Measurements from ENCODE around the gene PLXDC2.

PLXDC2 gene

DNA sequence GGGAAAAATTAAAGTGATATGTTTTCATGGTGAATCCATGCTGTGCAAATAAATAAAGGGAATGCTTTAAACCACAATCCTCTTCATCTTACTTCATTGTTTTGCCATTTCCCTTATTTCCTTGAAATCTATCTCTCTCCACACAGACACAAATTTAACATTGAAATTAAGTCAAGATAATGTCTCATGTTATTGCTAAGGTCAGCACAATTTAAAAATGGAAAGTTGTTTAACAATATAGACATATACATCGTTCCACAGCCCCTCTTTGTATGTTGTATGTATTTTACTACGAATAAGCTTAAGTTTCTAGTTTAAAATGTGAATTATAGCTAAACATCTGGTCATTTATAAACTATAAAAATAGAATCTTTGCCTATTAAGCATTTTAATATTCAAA lies 256.9 kb downstream of the PLXDC2 start:
- DNase-seq = no peak

DNA sequence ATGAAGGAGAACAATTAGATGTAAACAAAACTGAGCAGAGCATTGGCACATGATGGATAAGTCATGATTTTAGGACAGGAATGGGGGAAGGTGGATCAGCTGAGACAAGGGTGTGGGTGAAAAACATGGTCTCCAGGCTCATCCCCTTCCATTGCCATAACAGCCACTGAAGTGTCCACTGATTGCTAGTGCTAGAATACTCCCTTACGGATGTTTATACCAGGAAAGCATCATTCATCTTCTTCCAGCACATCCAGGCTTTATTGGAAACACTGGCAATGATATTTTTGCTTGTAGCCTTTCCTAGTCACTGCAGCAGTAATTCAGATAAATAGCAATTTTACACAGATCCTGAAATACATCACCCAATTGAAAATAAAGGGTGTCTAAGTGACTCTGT lies 259.5 kb downstream of the PLXDC2 start:
- no peak for DNase-seq

DNA sequence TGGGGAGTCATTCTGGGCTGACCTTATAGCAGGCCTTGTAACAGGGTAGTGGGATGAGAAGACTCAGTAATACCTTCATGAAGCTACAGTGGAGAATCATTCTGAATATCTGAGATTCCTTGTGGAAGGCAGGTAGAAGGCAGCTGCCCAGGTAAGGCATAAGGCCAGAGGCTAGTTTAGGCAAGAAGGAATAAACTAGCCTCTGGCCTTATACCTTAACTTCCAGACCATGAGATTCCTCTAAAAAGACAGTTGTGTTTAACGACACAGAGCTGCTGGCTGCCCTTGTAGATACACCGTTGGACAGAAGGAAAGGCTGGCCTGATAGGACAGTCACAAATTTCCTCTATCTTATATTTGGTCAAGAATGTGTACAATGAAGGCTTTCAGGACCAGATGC lies 268.2 kb downstream of the PLXDC2 start:
- DNase-seq = no peak

DNA sequence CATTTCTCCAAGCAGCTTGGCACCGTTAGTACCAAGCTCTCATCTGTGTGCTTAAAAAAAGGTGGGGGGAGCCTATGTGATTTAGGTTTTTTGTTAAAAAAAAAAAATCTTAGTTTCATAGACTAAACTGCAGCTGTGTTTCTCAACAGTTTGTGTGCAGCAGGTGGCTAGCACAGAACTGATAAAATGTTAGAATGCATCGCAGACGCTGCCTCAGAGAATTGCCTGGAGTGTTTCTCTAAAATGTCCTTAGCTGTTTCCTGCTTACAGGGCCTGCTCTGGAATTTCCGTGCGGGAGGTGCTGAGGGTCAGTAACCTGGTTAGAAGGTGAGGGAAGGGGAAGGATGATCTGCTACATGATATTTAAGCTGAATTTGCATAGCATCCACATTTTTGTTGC lies 268.9 kb downstream of the PLXDC2 start:
- no peak for DNase-seq

DNA sequence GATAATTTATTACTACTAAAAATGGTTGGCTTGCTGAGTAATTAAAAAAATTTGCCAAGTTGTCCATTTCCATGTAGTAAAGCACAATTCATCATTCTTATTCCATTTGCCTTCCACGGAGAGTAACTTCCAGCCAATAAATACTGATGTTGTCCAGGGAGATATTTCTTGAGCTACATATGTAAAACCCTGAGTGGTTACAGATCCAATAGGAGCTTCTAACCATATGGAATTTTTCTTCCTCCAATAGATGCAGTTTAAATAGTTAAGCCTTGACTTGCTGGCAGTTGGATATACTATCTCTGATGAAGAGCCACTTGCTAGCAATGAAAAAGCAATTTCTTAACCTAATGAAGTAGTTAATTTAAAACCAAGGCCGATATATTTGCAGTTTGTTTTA lies 271.1 kb downstream of the PLXDC2 start:
- DNase-seq = no peak

DNA sequence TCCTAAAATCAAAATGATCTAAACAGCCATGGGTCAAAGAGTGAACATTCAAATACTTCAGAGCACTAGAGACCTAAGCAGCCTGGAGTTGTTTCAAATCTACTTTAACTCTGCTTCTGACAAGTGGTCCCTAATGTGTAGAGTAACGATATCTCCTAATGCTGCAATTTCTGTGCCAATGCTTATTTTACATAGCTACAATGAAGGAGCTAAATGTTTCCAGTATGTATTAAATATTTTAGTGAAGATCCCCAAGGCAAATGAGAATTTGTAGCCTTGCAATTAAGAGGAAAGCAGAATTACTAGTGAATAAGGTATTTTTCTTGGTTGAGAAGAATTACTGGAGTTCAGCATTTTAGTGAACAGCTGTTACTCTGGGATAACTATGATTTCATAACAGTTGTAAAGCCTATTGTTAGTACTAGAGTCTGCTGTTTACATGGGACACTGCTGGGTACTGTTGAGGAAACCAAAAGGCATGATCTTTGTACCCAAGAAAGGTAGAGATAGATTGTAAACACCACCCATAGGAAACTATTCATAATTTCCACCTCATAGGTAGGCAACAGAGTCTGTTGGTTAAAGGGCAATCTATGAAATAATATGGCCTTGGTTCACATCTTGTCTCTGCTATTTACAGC lies 271.9 kb downstream of the PLXDC2 start:
- DNase-seq = no peak

DNA sequence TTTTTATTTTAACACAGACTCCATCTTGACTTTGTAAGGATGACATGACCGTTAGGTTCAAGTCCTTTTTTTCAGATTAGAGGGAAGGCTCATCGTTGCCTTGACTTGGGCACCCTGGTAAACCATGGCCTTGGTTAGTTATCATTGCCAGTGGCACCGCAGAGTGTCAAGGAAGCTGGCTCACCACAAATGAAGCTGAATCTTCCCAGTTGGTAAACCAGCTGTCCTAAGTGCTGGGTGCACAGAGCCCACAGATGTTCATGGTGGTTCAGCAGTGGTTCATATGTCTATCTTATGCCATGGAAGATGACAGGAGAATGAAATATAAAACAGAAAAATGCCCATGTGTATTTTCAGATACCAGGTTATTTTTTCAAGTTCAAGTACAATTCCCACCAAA lies 273.6 kb downstream of the PLXDC2 start:
- DNase-seq = no peak

DNA sequence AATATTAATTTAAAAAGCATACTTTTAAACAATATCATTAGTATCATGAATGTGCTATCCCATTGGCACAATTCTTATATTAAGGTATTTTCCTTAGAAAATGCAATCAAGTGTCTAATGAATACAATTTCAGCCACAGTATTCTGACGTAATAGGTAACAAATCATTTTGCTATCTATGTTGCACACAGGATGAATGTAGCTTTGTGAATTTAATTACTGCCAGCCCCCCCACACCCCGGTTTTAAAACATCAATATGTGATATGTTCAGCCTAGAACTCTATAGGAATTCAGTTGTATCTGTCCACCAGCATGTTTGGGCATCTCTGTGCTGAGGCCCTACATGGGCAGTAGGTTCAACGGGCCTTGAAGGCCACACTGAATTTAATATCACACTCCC lies 274.6 kb downstream of the PLXDC2 start:
- DNase-seq = no peak

DNA sequence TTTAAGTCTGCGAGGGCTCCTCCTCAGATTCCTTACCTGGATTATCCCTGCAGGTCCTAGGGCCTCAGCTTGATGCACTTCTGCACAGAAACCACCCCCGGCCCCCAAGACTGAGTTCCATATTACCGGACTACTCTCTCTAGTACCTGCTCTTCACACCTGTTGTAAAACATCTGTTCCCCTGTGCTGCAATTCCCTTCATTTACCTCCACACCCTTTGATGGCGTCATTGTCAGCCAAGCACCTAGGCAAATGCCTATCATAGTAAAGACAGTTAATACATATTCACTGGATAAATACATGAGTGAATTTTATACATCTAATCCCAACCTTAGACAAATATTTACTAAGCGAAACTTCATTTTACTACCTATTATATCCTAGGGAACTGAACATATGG lies 275.5 kb downstream of the PLXDC2 start:
- no peak for DNase-seq

DNA sequence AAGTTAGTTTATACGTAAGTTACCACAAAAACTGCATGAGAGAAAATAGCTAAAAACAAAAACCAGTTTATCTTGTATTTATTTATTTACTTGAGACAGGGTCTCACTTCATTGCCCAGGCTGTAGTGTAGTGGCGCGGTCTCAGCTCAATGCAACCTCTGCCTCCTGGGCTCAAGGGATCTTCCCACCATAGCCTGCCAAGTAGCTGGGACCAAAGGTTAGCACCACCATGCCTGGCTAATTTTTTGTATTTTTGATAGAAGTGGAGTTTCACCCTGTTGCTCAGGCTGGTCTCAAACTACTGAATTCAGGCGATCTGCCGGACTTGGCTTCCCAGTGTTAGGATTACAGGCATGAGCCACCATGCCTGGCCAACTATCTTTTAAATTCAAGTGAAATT lies 277.4 kb downstream of the PLXDC2 start:
- no peak for DNase-seq

DNA sequence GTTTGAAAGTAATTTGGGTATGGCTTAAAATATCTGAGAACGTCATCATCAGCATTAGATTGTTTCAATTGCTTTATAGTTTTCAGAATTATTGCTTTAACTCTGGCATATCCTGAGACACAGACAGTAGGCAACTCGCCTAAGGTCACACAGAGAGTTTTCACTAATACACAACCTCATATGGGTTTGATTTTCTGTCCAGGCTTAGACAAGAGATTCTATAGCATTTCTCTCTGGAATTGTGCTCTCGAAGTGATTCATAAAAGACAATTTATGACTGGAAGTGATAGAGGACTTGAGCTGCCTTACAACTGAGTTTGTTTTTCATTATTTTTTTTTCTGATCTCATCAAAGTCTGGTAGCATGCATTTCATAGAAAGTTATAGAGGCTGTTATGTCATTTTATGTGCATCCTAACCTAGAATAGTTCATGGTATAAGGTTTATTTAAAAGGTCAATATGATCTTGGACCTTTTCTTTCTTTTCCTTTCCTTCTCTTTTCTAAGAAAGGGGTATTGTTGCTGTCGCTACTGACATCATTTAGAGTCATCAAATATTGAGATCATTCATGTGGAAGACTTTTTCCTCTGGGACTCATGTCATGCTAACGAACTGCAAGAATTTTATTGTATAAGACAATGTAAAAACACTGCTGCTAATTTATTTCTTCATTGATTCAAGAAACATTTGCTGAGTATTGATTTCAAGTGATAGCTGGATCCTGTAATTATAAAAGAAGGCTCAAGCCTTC lies 278.2 kb downstream of the PLXDC2 start:
- DNase-seq = no peak

DNA sequence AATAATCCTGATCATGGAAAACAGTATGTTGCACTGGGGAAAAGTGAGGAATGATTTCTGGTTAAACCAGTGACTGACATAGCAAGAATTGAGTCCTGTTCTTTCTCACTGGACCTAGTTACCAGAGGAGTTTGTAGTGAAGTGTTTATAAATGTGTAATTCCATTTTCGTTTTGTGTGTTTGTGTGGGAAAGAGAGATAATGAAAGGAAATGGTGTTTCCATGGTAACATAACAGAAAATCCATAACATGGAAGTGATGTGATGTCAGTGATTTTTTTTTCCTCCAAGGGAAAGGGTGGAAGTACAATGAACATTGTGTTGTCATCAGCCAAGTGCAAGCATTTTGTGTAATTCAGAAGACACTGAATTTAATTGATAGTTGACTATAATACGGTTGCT lies 283.9 kb downstream of the PLXDC2 start:
- DNase-seq = no peak

DNA sequence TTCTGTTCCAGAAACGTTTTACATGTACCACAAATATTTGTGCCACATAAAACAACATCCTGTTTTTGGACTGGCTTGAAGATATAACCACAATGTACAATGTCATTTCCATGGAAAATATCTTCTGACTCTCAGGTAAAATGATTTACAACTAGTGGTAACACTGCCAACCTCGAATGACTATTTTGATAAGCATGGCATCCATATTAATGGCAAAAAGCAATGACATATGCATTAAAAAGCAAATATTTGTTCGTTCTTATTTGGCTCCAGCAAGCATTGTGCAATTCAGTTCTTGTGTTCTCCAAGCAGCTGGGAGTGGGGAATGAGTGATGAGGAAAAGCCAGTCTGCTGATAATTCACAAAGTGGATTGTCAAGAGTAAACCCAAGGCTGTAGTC lies 289.0 kb downstream of the PLXDC2 start:
- no peak for DNase-seq

DNA sequence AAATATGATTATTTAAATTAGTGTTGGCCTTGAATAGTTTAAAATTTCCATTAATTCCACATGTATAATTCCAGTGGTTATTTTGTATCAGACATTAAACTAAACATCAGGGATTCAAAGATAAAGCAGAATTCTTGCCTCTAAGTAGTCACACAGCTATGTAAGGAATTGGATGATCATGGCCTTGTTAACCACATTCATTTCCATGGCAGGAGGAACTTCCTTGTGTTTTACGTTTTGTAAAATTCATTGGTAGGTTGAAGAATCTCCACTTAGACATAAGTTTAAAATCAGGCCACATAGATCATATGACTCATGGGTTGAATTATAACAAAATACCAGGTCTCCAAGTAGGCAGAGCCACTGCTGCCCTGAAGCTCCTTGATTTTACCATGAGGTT lies 289.7 kb downstream of the PLXDC2 start:
- no peak for DNase-seq

DNA sequence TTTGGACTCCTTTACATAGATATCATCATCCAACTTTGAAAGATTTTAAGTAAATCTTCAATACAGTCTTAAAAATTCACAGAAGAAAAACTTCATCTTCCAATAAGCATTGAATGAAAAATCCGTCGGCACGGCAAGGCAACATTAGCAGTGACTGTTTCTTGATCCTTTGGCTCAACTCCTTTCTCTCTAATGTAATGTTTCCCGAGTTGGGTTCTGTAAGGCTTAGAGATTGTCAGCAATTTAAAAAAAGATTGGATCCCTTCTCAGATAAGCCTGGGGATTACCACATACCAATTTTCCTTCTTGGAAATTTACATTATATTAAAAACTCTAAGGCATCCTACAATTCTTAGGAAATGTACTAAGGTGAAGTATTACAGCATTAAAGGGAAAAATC lies 291.8 kb downstream of the PLXDC2 start:
- DNase-seq = no peak

DNA sequence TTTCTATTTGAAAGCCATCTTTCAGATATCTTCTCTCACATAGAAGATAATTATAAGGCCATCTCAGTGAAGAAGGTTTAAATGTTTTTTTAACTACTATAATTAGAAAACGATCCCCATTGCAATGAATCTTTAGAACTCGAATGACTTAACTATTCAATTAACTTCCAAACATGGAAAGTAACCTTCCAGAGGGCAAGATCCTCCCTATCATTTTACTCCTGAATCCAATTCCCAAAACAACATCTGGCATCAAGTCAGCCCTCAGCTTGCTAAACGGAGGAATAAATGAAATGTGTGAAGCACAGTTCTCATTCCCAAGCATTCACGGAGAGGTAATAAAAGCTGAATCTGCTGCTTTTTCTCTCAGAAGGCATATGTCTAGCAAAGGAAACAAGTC lies 293.4 kb downstream of the PLXDC2 start:
- DNase-seq = no peak

DNA sequence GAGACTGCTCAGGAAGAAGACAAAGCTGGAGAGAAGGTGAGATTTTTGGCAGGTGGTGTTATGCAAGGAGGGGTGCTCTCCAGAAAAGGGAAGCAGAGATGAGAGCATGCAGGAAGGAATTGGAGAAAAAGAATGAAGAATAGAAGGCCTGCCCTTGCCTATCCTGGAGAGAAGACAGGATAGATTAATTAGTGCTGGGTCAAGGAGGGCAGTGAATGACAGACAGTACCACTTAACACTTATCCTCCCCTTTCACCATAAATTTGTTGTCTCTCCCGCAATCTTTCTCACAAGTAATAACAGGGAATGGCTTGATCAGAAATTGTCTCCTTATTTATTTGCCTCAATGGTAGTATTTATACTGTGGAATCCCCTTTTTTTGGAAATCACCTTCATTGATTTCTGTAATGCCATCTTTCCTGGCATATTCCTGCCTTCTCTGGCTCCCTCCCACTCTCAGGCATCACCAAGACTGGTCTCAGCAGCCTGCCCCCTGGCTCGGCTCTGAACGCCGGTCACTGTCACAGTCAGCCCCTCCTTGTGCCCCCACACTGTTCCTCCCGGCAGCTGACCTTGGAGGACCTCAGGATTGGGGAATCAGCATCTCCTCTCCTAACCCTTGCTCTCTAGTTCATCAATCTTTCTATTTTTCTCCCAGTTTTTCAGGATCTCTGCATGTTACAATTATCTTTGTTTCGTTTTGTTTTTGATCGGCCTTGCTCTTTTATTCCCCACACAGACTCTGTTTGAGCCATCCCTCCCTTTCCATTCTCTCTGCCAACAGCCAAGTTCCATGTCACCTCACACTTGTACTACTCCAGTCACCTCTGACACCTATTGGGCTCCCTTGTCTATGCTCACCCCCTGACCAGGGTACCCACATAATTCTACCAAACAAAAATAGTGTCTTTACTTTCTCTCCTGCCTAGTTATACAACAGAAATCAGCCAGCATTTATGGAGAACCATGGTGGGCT lies 294.2 kb downstream of the PLXDC2 start:
- DNase-seq = no peak

DNA sequence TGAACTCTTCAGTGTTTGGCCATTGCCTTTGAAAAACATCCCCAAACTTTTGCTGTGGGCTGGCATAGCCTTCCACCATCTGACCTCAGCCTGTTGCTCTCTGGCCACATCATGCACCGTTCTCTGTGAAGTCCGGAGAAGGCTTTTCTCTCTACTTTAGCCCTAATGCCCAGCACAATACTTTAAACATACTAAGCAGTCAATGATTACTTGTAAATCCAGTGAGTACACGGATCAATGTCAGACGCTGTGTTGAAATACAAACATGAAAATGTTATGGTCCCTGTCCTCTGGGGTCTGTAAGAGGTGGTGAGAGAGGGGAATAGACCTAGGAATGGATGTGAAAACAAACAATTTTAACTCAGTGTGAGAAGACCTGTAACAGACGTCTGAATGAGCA lies 297.9 kb downstream of the PLXDC2 start:
- no peak for DNase-seq

DNA sequence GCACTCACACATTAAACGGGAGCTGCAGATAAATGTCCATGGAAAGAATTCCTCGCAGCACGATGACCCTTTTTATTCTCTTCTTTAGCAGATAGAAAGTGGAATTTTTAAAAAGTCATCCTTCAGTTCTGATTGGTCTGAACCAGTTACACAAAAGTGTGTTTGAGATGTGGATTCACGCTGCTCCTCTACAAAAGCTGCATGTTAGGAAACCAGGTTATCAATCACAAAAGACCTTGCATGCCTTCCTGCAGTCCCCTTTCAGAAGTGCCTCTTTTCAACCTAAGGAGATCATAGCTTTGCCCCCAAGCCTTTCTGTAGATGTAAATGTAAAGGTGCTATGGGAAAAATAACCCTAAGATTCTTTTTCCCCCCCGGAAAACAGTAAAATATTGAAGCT lies 299.7 kb downstream of the PLXDC2 start:
- no peak for DNase-seq

DNA sequence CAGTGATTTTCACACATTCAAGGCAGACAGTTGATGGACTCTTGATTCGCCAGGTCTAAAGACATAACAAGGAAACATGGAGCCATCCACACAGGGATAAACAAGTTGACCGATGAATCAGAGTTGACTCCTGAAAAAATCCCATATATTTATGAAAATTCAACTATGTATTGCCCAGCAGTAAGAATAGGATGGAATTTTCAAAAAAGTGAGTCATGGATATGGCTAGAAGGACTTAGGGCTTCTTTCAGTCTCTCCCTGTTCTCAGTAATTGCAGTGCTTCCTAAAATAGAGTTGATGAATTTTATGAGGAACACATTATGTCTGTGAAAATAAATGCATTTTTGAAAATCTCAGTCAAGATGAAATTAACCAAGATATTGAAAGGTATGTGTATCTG lies 301.2 kb downstream of the PLXDC2 start:
- no peak for DNase-seq

DNA sequence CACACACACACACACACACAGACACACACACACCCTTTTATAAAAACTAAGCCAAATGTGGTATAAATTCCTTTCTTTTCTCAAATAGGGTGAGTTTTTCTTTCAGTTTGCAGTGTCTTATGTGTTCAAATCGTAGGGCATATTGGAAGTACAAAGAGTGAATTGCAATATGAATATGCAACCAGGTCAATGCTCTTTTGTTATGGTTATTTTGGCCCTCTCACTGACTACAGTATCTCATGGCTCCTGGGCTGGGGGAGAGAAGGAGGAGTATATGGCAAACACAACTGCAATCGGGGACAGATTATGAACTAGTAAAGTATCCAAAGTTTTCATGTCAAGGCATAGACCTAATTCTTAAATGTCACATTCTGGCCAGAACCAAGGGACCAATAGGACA lies 301.9 kb downstream of the PLXDC2 start:
- no peak for DNase-seq

DNA sequence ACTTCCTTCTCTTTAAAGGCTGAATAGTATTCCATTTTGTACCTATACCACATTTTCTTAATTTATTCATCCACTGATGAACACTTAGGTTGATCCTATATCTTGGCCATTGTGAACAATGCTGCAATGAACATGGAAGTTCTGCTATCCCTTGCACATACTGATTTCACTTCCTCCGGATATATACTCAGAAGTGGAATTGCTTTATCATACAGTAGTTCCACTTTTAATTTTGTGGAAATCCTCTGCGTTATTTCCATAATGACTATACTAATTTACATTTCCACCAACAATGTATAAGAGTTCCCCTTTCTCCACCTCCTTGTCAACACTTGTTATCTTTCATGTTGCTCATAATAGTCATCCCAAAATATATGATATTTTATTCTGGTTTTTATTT lies 312.6 kb downstream of the PLXDC2 start:
- no peak for DNase-seq

DNA sequence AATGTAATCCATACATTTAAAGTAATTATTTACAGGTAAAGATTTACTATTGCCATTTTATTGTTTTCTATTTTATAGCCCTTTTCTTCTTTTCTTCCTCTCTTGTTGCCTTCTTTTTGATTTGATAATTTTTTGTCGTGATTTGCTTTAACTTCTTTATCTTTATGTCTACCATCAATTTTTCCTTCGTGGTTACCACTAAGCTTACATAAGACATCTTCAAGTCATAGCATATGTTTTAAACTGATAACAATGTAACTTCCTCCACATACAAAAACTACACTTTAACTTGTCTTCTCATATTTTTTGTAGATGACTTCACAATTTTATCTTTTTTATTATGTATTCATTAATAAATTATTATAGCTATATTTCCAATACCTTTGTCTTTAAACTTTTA lies 316.6 kb downstream of the PLXDC2 start:
- no peak for DNase-seq

DNA sequence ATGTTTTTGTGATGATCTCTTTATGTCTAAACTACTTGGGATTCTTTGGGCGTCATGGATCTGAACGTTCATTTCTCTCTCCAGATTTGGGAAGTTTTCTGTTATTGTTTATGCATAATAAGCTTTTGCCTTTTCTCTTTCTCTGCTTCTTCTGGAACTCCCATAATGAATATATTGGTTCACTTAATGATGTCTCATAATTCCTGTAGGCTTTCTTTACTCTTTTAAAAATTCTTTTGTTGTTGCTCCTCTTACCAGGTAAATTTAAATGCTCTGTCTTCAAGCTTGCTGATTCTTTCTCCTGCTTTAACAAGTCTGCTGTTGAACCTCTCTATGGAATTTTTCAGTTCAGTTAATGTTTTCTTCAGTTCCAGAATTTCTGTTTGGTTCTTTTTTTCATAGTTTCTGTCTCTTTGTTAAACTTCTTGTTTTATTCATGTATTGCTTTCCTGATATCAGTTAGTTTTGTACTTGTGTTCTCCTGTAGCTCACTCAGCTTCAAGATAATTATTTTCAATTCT lies 317.5 kb downstream of the PLXDC2 start:
- DNase-seq = no peak
